Cardiac fibroblast (primary cell): ENCODE results near the gene LSM5.

Experiments
- DNase-seq, 2 donors: peaks; one replicate each; pipeline versions ENCODE4 v3.0.0 to v3.0.0-alpha.2; 2010; ENCODE audit warnings: low read depth in 2 of 2
- H3K4me3 ChIP-seq, 2 donors: replicated peaks in 1 of 2; 1 replicate in 1 of 2; 2 replicates in 1 of 2; pipeline ENCODE4 v1.5.1; 2011; ENCODE audit warnings: low read depth in 2 of 2, low read length in 2 of 2, mild to moderate bottlenecking in 2 of 2, moderate library complexity in 1 of 2
- CTCF ChIP-seq: IDR thresholded peaks from one replicate; pipeline ENCODE4 v1.5.1; 2011; ENCODE audit warnings: low read depth, mild to moderate bottlenecking, low read length, inconsistent platforms

The LSM5 gene

GRCh38 chr7:32496052-32496813 lies 6.1 kb upstream of the LSM5 start:
- peak; percentile 7 to 21 for DNase-seq
- no peak for TF ChIP-seq CTCF
- peak overlapping the region; percentile 78 to 93 for H3K4me3 ChIP-seq

- DNase-seq, result peak; percentile 95 to 98
- H3K4me3 ChIP-seq, result peak within 1 kb of the TSS; percentile 78 to 93
- no peak for TF ChIP-seq CTCF
These were observed 5.3 kb upstream of the LSM5 start, which contains the start of gene AVL9 for GRCh38 chr7:32495298-32496051. TSS of gene AVL9 (plus strand) at chr7:32495489. CDS start at chr7:32495710, 221 bp downstream.

GRCh38 chr7:32494946-32495297 lies 4.7 kb upstream of the LSM5 start:
- TF ChIP-seq CTCF, result no peak
- DNase-seq, result no peak
- H3K4me3 ChIP-seq, result peak overlapping the region; percentile 52 to 59

- no peak for DNase-seq
- peak overlapping the region; percentile 59 to 72 for H3K4me3 ChIP-seq
- no peak for TF ChIP-seq CTCF
These were observed 423 bp downstream of the LSM5 start for GRCh38 chr7:32489788-32490126.

GRCh38 chr7:32481921-32482320 lies 8.3 kb downstream of the LSM5 start:
- no peak for DNase-seq
- TF ChIP-seq CTCF, result no peak
- no peak overlapping the region for H3K4me3 ChIP-seq

GRCh38 chr7:32481176-32481575 lies 9.0 kb downstream of the LSM5 start:
- H3K4me3 ChIP-seq, result no peak overlapping the region
- no peak for TF ChIP-seq CTCF
- DNase-seq, result no peak
